Activated T-helper 2 cell treated with anti-CD3 and anti-CD28 coated beads, Interferon-gamma antibody, Interleukin-2, Interleukin-4, amounts not matched to agents 10 μg/mL and 5 μg/mL and 100 μg/mL, durations not matched to agents 14 hours and 24 hours and 36 hours (primary cell): ENCODE results near the gene RNF145. TPM values are rescaled to one million over a fixed set of nuclear protein-coding genes. Genes with fewer than 3 reads are reported as not detected.
"Not testable (repeated sequence)": the region's sequence is repeated elsewhere in the genome, so short reads cannot be mapped to it uniquely, and the experiment has no call there.

Experiments
- DNase-seq: peaks from one replicate; pipeline ENCODE4 v3.0.0; 2021; ENCODE audit warnings: low spot score
- H3K27ac Mint-ChIP-seq: one replicate; pipeline ENCODE4 v1.8.0; 2021; ENCODE audit warnings: mixed read lengths
- H3K27me3 Mint-ChIP-seq: one replicate; pipeline ENCODE4 v1.8.0; 2021; ENCODE audit warnings: low read depth, mixed read lengths
- H3K36me3 Mint-ChIP-seq: one replicate; pipeline ENCODE4 v1.8.0; 2021; ENCODE audit warnings: low read depth, mixed read lengths
- H3K4me1 Mint-ChIP-seq: one replicate; pipeline ENCODE4 v1.8.0; 2021; ENCODE audit warnings: low read depth, mixed read lengths
- H3K4me3 Mint-ChIP-seq: one replicate; pipeline ENCODE4 v1.8.0; 2021; ENCODE audit warnings: low read depth, mild to moderate bottlenecking, moderate library complexity, mixed read lengths
- H3K9me3 Mint-ChIP-seq: one replicate; pipeline ENCODE4 v1.8.0; 2021; ENCODE audit warnings: mixed read lengths
- intact Hi-C: fragments of 100-400 bp; cut with micrococcal nuclease; formaldehyde crosslinking; loops from one replicate; pipeline ENCODE4 v1.15.1; 2023
- total RNA-seq: library from RNA; stranded (reverse); gene quantifications from 2 replicates; pipeline ENCODE4 v1.2.3, GENCODE V29; 2022

RNF145 gene
- total RNA-seq, 1 donor from 2014 or later: 124 TPM

DNA sequence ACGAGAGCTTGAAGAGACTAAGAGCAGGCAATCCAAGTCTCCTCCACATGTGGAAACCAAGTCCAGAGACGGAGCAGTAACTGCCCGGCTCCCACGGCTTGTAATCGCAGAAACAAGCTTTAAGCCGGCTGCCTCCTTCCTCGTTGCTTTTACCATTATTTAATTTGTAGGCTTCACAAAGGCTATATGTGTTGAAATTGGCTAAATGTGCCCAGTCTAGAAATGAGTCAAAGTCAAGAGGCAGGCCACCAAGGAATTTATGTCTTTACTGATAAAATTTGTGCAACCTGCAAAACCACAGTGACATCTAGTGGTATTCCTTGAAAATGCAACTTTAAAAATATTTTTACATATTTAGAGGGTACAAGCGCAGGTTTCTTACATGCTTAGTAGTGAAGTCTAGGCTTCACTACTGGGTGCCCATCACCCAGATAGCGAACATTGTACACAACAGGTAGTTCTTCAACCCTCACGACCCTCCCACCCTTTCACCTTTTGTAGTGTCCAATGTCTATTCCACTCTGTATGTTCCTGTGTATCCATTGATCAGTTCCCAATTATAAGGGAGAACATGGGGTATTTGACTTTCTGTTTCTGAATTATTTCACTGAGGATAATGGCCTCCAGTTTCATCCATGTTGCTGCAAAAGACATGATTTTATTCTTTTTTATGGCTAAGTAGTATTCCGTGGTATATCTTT is 76.2 kb downstream of the RNF145 start:
- intact Hi-C loops: loop anchor here (1.0 kb wide), 1 partner anchor 438 kb away; no protein-coding TSS in a partner anchor
- H3K4me3 Mint-ChIP-seq: no peak overlapping the region
- H3K27ac Mint-ChIP-seq: no peak overlapping the region
- peaks cover 4% of the 10 kb centered on the region for H3K4me1 Mint-ChIP-seq
- no peaks in the 10 kb centered on the region for H3K9me3 Mint-ChIP-seq
- no peak for DNase-seq
- H3K36me3 Mint-ChIP-seq: no peaks in the 10 kb centered on the region
- H3K27me3 Mint-ChIP-seq: peaks cover 24% of the 10 kb centered on the region

DNA sequence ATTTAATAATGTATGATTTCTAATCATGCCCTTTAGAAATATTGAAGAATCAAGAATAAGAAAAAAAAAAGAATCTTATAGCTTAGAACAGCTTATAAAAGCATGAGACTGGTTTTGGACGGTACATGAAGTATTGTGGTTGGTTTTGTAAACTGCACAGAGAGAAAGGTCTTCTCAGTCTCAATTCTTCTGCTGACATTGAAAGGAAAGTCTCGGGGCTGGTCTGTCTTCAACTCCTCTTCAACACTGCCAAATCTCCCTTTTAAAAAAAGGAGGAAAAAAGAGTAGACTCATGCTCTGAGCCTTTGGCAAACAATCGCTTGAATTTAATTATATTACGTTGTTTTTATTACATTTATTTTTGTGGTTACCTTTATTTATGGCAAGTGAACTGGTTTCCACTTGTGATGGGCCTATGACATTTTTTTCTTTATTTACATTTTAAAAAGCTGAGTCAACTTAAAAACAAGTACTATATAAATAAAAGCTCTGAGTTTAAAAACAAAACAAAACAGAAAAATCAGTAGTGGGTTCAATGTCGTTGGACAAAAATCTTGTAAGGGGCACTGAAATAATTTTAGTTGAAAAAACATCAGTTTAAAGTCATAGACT is 76.8 kb downstream of the RNF145 start:
- H3K9me3 Mint-ChIP-seq: no peaks in the 10 kb centered on the region
- H3K4me1 Mint-ChIP-seq: peaks cover 4% of the 10 kb centered on the region
- H3K4me3 Mint-ChIP-seq: no peak overlapping the region
- no peak for DNase-seq
- H3K27me3 Mint-ChIP-seq: peaks cover 29% of the 10 kb centered on the region
- H3K27ac Mint-ChIP-seq: no peak overlapping the region
- intact Hi-C loops: loop anchor here (1.0 kb wide), 1 partner anchor 437 kb away; no protein-coding TSS in a partner anchor
- no peaks in the 10 kb centered on the region for H3K36me3 Mint-ChIP-seq

DNA sequence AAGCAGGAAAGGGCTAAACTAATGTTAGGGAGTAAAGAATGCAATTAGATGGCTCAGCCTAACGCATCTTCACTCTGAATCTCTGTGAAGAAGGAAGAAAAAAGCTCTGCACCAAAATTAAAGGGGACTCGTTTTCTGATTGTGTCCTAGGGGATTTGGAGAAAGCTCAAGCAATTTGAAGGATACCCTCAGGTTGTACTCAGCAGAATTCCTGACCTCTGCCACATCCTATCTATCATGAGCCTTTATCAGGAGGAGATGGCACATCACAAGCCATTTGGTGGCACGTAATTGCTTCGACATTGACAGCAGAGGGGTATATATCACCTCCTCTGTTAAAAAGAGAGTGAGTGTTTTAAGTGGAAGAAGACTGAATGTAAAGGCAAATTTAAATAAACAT is 77.4 kb downstream of the RNF145 start:
- Mint-ChIP-seq H3K36me3 (no peaks in the 10 kb centered on the region), H3K27ac (no peak overlapping the region), H3K4me3 (no peak overlapping the region), H3K27me3 (peaks cover 29% of the 10 kb centered on the region), H3K4me1 (peaks cover 4% of the 10 kb centered on the region), H3K9me3 (no peaks in the 10 kb centered on the region)
- no peak for DNase-seq
- intact Hi-C loops: no loop called here

DNA sequence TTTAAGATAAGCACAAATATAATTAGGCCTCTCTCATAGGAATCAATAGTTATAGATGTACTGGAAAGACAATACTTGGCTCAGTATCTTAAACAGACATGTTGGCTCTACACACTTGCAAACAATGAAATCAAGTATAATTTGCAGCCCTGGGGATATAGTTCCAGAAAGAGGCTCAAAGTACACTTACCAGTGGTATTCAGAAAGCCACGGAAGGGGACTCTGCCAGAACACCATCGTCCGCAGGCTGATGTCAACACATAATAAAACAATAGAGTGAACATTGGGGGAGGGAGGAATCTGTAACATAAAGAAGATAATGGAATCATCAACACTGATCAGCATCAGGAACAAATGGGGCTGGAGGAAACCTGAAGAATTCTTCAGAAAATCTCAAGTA is 78.5 kb downstream of the RNF145 start:
- Mint-ChIP-seq H3K4me3 (no peak overlapping the region), H3K27me3 (peaks cover 37% of the 10 kb centered on the region), H3K4me1 (peaks cover 4% of the 10 kb centered on the region), H3K36me3 (no peaks in the 10 kb centered on the region), H3K9me3 (peaks cover under 1% of the 10 kb centered on the region), H3K27ac (no peak overlapping the region)
- DNase-seq: no peak
- intact Hi-C loops: no loop called here

DNA sequence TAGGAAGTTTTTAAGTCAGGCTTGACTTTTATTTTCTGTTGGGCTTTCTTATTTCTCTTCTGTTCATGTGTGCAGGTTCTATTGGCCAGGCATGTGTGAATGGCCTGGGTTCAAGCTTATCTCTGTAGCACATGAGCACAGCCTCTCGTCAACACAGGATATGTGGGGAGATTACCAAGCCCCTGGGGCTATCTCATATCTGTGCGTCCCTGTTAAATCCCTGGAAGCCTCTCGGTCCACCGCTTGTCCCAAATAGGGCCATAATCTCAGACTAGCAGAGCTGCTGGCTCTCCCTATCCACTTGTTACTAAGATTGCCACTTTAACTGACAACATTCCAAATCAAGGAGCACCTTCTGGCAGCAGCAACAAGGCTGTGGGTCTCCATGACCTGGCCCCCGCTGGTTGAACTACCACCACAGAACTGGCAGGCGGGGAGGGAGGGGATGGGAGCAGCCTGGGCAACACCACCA is 81.2 kb downstream of the RNF145 start:
- Mint-ChIP-seq H3K27ac (no peak overlapping the region), H3K4me3 (no peak overlapping the region)
- intact Hi-C loops: no loop called here

DNA sequence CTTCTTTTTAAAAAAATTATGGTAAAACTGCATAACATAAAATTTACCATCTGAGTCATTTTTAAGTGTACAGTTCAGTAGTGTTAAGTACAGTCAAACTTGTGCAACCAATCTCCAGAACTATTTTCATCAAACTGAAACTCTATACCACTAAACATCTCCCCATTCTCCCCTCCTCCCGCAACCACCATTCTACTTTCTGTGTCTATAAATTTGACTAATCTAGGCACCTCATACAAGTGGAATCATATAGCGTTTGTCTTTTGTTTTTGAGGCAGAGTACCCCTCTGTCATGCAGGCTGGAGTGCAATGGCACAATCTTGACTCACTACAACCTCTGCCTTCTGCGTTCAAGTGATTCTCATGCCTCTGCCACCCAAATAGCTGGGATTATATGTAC is 85.7 kb downstream of the RNF145 start:
- Mint-ChIP-seq H3K36me3 (peaks cover 3% of the 10 kb centered on the region), H3K27me3 (peaks cover 26% of the 10 kb centered on the region), H3K9me3 (peaks cover 21% of the 10 kb centered on the region), H3K27ac (no peak overlapping the region), H3K4me1 (peaks cover 18% of the 10 kb centered on the region), H3K4me3 (no peak overlapping the region)
- DNase-seq: no peak
- intact Hi-C loops: no loop called here

More for the DNA sequence above, 81.2 kb downstream of the RNF145 start:
- H3K4me1 Mint-ChIP-seq: peaks cover 4% of the 10 kb centered on the region
- H3K36me3 Mint-ChIP-seq: no peaks in the 10 kb centered on the region
- DNase-seq: no peak
- peaks cover 11% of the 10 kb centered on the region for H3K9me3 Mint-ChIP-seq
- H3K27me3 Mint-ChIP-seq: peaks cover 42% of the 10 kb centered on the region

DNA sequence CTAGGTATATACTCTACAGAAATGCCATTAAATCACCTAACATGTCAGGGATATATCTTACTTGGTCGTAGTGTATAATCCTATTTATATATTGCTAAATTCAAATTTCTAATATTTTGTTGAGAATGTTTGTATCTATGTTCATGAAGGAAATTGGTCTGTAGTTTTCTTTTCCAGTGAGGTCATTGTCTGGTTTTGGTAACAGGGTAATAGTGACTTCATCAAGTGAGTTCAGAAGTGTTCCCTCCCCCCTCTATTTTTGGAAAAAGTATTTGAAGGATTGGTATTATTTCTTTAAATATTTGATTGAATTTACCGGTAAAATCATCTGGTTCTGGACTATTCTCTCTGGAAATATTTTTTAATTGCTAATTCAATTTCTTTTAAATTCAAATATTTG is 86.2 kb downstream of the RNF145 start:
- H3K27ac Mint-ChIP-seq: no peak overlapping the region
- H3K4me1 Mint-ChIP-seq: peaks cover 18% of the 10 kb centered on the region
- no peak for DNase-seq
- intact Hi-C loops: no loop called here
- H3K36me3 Mint-ChIP-seq: peaks cover 3% of the 10 kb centered on the region
- no peak overlapping the region for H3K4me3 Mint-ChIP-seq
- H3K9me3 Mint-ChIP-seq: peaks cover 25% of the 10 kb centered on the region
- peaks cover 25% of the 10 kb centered on the region for H3K27me3 Mint-ChIP-seq

DNA sequence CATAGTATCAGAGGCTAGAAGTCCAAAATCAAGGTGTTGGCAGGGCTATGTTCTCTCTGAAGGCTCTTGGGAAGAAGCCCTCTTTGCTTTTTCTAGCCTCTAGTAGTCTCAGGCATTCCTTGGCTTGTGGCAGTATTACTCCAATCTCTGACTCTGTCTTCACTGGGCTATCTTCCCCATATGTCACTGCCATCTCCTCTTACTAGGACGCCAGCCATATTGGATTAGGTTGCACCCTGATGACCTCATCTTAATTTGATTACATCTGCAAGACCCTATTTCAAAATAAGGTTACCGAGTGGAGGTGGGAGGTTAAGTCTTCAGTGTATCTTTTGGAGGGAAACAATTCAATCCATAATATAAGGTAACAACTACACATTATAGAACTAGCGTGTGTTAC is 88.3 kb downstream of the RNF145 start:
- no peak for DNase-seq
- H3K4me1 Mint-ChIP-seq: peaks cover 18% of the 10 kb centered on the region
- intact Hi-C loops: no loop called here
- peaks cover 25% of the 10 kb centered on the region for H3K9me3 Mint-ChIP-seq
- no peak overlapping the region for H3K27ac Mint-ChIP-seq
- peaks cover 8% of the 10 kb centered on the region for H3K27me3 Mint-ChIP-seq
- H3K36me3 Mint-ChIP-seq: peaks cover 3% of the 10 kb centered on the region
- H3K4me3 Mint-ChIP-seq: no peak overlapping the region

DNA sequence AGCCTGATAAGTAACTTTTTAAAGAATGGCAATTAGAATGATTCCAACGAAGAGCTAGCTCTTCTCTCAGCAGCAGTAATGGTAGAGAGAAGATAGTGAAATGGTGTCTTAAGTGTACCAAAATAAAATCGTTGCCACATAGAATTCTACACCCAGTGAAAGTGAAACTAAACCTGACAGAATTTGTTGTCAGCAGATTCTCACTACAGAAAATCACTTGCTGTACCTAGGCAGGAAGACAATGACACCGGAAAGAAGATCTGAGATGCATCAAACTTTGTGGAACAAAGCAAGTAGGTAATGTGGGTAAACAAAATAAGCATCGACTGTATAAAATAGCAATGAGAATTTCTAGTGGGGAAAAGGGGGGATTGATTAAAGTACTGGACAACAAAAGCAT is 88.9 kb downstream of the RNF145 start:
- Mint-ChIP-seq H3K36me3 (peaks cover 3% of the 10 kb centered on the region), H3K4me3 (peak overlapping the region; percentile 46), H3K27ac (peak overlapping the region; percentile 80), H3K4me1 (peaks cover 18% of the 10 kb centered on the region), H3K9me3 (peaks cover 21% of the 10 kb centered on the region), H3K27me3 (peaks cover 2% of the 10 kb centered on the region)
- DNase-seq: no peak
- intact Hi-C loops: no loop called here

DNA sequence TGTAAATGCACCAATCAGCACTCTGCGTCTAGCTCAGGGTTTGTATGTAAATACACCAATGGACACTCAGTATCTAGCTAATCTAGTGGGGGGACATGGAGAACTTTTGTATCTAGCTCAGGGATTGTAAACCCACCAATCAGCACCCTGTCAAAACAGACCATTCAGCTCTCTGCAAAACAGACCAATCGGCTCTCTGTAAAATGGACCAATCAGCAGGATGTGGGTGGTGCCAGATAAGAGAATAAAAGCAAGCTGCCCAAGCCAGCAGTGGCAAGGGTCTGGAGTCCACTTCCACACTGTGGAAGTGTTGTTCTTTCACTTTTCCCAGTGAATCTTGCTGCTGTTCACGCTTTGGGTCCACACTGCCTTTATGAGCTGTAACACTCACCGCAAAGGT is 89.5 kb downstream of the RNF145 start:
- H3K4me3 Mint-ChIP-seq, DNase-seq, H3K36me3 Mint-ChIP-seq, intact Hi-C loops, H3K27me3 Mint-ChIP-seq: not testable (repeated sequence)
- H3K9me3 Mint-ChIP-seq: peaks cover 15% of the 10 kb centered on the region
- peak overlapping the region; percentile 29 for H3K27ac Mint-ChIP-seq
- peaks cover 18% of the 10 kb centered on the region for H3K4me1 Mint-ChIP-seq

DNA sequence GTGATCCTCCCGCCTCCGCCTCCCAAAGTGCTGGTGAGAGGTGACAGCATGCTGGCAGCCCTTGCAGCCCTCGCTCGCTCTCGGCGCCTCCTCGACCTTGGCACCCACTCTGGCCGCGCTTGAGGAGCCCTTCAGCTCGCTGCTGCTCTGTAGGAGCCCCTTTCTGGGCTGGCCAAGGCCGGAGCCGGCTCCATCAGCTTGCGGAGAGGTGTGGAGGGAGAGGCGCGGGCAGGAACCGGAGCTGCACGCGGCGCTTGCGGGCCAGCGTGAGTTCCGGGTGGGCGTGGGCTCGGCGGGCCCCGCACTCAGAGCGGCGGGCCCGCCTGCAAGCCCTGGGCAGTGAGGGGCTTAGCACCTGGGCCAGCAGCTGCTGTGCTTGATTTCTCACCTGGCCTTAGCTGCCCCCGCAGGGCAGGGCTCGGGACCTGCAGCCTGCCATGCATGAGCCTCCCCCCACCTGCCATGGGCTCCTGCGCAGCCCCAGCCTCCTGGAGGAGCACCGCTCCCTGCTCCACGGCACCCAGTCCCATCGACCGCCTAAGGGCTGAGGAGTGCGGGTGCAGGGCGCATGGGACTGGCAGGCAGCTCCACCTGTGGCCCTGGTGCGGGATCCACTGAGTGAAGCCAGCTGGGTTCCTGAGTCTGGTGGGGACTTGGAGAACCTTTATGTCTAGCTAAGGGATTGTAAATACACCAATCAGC is 90.2 kb downstream of the RNF145 start:
- Mint-ChIP-seq H3K9me3 (peaks cover 14% of the 10 kb centered on the region), H3K4me1 (peaks cover 18% of the 10 kb centered on the region)
- H3K27ac Mint-ChIP-seq, DNase-seq, intact Hi-C loops, H3K4me3 Mint-ChIP-seq, H3K36me3 Mint-ChIP-seq, H3K27me3 Mint-ChIP-seq: not testable (repeated sequence)

DNA sequence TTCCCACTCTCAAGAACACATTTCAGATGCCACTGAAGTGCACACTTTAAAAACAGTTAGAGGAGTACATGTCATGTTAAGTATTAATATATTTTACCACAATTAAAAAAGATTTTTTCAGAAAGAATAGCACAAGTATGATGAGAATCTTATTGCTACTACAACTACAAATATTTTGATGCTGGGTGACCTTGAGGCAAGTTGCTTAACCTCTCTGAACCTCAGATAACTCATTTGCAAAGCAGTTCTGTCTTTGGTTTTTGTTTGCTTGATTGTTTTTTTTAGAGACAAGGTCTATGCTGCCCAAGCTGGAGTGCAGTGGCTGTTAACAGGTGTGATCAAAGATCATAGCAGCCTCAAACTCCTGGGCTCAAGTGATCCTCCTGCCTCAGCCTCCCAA is 95.9 kb downstream of the RNF145 start:
- Mint-ChIP-seq H3K4me3 (no peak overlapping the region), H3K27ac (no peak overlapping the region), H3K36me3 (no peaks in the 10 kb centered on the region), H3K27me3 (peaks cover 35% of the 10 kb centered on the region), H3K4me1 (no peaks in the 10 kb centered on the region), H3K9me3 (peaks cover 2% of the 10 kb centered on the region)
- intact Hi-C loops: no loop called here
- DNase-seq: no peak

DNA sequence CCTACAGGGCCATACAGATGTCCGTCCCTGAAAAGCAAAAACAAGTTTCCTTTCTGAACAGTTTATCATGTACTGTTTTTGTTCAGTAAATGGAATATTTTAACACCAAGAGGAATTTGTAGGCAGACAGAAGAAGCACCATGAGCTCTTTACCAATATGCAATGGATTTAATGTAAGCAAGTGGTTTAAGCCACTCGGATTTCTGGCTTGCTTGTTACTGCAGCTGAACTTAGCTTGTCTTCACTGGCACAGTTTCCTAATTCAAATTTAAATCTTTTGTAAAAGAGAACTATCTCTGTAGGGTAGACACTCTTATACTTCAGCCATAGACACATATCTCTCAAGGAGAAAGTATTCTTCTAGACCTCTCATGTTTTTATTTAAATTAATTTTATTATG is 96.9 kb downstream of the RNF145 start:
- Mint-ChIP-seq H3K36me3 (no peaks in the 10 kb centered on the region), H3K27ac (no peak overlapping the region), H3K27me3 (peaks cover 35% of the 10 kb centered on the region), H3K9me3 (no peaks in the 10 kb centered on the region), H3K4me1 (no peaks in the 10 kb centered on the region), H3K4me3 (no peak overlapping the region)
- no peak for DNase-seq
- intact Hi-C loops: no loop called here
